ENCODE data around the gene SETBP1.

The SETBP1 gene

DNA sequence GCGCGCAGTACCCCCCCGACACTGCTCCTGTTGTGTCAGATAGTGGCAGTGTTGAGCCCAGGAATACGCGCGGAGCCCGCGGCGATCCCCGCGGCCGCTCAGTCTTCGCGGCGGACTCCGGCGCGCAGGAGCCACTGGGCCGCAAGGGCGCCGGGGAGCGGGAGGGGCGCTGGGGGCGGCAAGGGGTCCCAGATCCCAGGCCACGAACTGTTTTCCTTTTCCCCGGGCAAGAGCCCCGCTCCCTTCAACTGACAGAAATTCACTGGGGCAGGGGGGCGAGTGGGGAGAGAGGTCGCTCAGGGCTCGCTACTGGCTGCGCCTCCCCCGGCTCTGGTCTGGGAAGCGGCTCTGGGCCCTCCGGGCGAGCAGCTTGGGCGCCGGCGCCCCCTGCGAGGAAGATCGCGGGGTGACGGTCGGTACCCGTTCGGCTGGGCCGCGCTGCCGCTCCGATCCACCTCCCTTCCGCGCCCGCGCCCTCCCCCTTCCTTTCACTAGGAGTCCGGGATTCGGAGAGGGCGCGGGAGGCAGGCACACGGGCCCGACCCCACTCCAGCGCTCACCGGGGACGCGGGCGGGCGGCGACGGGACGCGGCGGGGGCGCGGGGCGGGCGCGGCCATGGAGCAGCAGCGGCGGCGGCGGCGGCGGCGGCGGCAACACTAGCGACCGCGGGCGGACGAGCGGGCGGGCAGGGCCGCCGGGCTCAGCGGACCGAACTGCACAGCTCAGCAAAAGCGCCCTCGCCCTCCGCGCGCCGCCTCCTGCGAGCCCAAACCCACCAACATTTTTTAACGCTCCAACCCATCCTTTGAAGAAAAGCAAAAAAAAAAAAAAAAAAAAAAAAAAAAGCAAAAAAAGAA is 1.4 kb upstream of the SETBP1 start (continued):
- TF ChIP-seq ZNF341 (tag by site-specific recombination; IDR thresholded peaks at IDR 0.05; ENCODE audit: low read depth) = peak; percentile 56
- TF ChIP-seq ZBTB17 (tag by site-specific recombination; IDR thresholded peaks at IDR 0.05) = 0 out of 2 replicates have a peak, but pooled peaks have one; percentile 14
- TF ChIP-seq KLF8 (tag by site-specific recombination; IDR thresholded peaks at IDR 0.05) = 0 out of 2 replicates have a peak, but pooled peaks have one; percentile 21
- no peak for TF ChIP-seq ZNF311 (tag by site-specific recombination; IDR thresholded peaks at IDR 0.05; ENCODE audit: borderline replicate concordance)
- peak; percentile 95 for TF ChIP-seq GLIS2 (tag by site-specific recombination; IDR thresholded peaks at IDR 0.05)
- TF ChIP-seq, protein P1, sequence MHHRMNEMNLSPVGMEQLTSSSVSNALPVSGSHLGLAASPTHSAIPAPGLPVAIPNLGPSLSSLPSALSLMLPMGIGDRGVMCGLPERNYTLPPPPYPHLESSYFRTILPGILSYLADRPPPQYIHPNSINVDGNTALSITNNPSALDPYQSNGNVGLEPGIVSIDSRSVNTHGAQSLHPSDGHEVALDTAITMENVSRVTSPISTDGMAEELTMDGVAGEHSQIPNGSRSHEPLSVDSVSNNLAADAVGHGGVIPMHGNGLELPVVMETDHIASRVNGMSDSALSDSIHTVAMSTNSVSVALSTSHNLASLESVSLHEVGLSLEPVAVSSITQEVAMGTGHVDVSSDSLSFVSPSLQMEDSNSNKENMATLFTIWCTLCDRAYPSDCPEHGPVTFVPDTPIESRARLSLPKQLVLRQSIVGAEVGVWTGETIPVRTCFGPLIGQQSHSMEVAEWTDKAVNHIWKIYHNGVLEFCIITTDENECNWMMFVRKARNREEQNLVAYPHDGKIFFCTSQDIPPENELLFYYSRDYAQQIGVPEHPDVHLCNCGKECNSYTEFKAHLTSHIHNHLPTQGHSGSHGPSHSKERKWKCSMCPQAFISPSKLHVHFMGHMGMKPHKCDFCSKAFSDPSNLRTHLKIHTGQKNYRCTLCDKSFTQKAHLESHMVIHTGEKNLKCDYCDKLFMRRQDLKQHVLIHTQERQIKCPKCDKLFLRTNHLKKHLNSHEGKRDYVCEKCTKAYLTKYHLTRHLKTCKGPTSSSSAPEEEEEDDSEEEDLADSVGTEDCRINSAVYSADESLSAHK (tag by site-specific recombination; IDR thresholded peaks at IDR 0.05) = no peak
- TF ChIP-seq, protein P2, sequence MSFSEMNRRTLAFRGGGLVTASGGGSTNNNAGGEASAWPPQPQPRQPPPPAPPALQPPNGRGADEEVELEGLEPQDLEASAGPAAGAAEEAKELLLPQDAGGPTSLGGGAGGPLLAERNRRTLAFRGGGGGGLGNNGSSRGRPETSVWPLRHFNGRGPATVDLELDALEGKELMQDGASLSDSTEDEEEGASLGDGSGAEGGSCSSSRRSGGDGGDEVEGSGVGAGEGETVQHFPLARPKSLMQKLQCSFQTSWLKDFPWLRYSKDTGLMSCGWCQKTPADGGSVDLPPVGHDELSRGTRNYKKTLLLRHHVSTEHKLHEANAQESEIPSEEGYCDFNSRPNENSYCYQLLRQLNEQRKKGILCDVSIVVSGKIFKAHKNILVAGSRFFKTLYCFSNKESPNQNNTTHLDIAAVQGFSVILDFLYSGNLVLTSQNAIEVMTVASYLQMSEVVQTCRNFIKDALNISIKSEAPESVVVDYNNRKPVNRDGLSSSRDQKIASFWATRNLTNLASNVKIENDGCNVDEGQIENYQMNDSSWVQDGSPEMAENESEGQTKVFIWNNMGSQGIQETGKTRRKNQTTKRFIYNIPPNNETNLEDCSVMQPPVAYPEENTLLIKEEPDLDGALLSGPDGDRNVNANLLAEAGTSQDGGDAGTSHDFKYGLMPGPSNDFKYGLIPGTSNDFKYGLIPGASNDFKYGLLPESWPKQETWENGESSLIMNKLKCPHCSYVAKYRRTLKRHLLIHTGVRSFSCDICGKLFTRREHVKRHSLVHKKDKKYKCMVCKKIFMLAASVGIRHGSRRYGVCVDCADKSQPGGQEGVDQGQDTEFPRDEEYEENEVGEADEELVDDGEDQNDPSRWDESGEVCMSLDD (tag by site-specific recombination; IDR thresholded peaks at IDR 0.05) = peak; percentile 72
- no peak for TF ChIP-seq ZNF544 (tag by site-specific recombination; IDR thresholded peaks at IDR 0.05)
- TF ChIP-seq, protein P3, sequence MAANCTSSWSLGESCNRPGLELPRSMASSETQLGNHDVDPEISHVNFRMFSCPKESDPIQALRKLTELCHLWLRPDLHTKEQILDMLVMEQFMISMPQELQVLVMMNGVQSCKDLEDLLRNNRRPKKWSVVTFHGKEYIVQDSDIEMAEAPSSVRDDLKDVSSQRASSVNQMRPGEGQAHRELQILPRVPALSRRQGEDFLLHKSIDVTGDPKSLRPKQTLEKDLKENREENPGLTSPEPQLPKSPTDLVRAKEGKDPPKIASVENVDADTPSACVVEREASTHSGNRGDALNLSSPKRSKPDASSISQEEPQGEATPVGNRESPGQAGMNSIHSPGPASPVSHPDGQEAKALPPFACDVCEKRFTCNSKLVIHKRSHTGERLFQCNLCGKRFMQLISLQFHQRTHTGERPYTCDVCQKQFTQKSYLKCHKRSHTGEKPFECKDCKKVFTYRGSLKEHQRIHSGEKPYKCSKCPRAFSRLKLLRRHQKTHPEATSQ (tag by site-specific recombination; IDR thresholded peaks at IDR 0.05) = peak; percentile 38; the same call in 1 of the 2 replicates
- 0 out of 2 replicates have a peak, but pooled peaks have one; percentile 31 for TF ChIP-seq ZBTB7A (tag by site-specific recombination; IDR thresholded peaks at IDR 0.05; ENCODE audit: low read depth)
- no peak for TF ChIP-seq ZNF473 (tag by site-specific recombination; IDR thresholded peaks at IDR 0.05)
- TF ChIP-seq ZBTB20 (tag by site-specific recombination; IDR thresholded peaks at IDR 0.05) = peak; percentile 71
- TF ChIP-seq ZBTB8A (tag by site-specific recombination; IDR thresholded peaks at IDR 0.05) = peak; percentile 93
- TF ChIP-seq SP3 (tag by site-specific recombination; IDR thresholded peaks at IDR 0.05) = no peak
- peak; percentile 51; the same call in 1 of the 2 replicates for TF ChIP-seq ZNF777 (tag by site-specific recombination; IDR thresholded peaks at IDR 0.05; ENCODE audit: borderline replicate concordance)
- TF ChIP-seq, protein P4, sequence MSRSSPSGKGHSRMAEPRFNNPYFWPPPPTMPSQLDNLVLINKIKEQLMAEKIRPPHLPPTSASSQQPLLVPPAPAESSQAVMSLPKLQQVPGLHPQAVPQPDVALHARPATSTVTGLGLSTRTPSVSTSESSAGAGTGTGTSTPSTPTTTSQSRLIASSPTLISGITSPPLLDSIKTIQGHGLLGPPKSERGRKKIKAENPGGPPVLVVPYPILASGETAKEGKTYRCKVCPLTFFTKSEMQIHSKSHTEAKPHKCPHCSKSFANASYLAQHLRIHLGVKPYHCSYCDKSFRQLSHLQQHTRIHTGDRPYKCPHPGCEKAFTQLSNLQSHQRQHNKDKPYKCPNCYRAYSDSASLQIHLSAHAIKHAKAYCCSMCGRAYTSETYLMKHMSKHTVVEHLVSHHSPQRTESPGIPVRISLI (tag by site-specific recombination; IDR thresholded peaks at IDR 0.05) = no peak
- no peak for TF ChIP-seq ZNF354C (tag by site-specific recombination; IDR thresholded peaks at IDR 0.05; ENCODE audit: borderline replicate concordance, low read depth)
- TF ChIP-seq ZFP69B (tag by site-specific recombination; IDR thresholded peaks at IDR 0.05) = 0 out of 2 replicates have a peak, but pooled peaks have one; percentile 33
- TF ChIP-seq ZFP37 (tag by site-specific recombination; IDR thresholded peaks at IDR 0.05) = peak; percentile 85
- TF ChIP-seq, protein P5, sequence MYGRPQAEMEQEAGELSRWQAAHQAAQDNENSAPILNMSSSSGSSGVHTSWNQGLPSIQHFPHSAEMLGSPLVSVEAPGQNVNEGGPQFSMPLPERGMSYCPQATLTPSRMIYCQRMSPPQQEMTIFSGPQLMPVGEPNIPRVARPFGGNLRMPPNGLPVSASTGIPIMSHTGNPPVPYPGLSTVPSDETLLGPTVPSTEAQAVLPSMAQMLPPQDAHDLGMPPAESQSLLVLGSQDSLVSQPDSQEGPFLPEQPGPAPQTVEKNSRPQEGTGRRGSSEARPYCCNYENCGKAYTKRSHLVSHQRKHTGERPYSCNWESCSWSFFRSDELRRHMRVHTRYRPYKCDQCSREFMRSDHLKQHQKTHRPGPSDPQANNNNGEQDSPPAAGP (tag by site-specific recombination; IDR thresholded peaks at IDR 0.05) = 0 out of 2 replicates have a peak, but pooled peaks have one; percentile 24
- peak; percentile 41; the same call in 1 of the 2 replicates for TF ChIP-seq SP7 (tag by site-specific recombination; IDR thresholded peaks at IDR 0.05)
- 0 out of 2 replicates have a peak, but pooled peaks have one; percentile 29 for TF ChIP-seq ZNF561 (tag by site-specific recombination; IDR thresholded peaks at IDR 0.05; ENCODE audit: borderline replicate concordance)
- TF ChIP-seq, protein P6, sequence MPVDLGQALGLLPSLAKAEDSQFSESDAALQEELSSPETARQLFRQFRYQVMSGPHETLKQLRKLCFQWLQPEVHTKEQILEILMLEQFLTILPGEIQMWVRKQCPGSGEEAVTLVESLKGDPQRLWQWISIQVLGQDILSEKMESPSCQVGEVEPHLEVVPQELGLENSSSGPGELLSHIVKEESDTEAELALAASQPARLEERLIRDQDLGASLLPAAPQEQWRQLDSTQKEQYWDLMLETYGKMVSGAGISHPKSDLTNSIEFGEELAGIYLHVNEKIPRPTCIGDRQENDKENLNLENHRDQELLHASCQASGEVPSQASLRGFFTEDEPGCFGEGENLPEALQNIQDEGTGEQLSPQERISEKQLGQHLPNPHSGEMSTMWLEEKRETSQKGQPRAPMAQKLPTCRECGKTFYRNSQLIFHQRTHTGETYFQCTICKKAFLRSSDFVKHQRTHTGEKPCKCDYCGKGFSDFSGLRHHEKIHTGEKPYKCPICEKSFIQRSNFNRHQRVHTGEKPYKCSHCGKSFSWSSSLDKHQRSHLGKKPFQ (tag by site-specific recombination; IDR thresholded peaks at IDR 0.05) = no peak
